Endothelial cell of umbilical vein (primary cell): Measurements from ENCODE around the gene ATP2C2.

Experiments used
- CTCF ChIP-seq, 2 donors: IDR thresholded peaks; 1 replicate in 1 of 2; 2 replicates in 1 of 2; pipeline ENCODE4 v1.5.1; 2011; ENCODE audit warnings: low read length in 2 of 2, mild to moderate bottlenecking in 2 of 2, moderate library complexity in 2 of 2, control low read depth in 1 of 2, inconsistent platforms in 1 of 2, low read depth in 1 of 2; ENCODE audit not compliant: insufficient read depth in 1 of 2; ENCODE audit errors: extremely low read depth in 1 of 2
- JUN ChIP-seq: IDR thresholded peaks from 2 replicates; pipeline ENCODE4 v1.6.1; 2011; ENCODE audit warnings: borderline replicate concordance, low read depth; ENCODE audit not compliant: insufficient read length, insufficient read depth
- MAX ChIP-seq: IDR thresholded peaks from 2 replicates; pipeline ENCODE4 v1.6.1; 2011; ENCODE audit not compliant: insufficient read depth, insufficient read length
- POLR2A ChIP-seq: IDR thresholded peaks from 2 replicates; pipeline ENCODE4 v1.6.1; 2012; ENCODE audit warnings: low read depth, mild to moderate bottlenecking, control low read depth, low read length
- POLR2AphosphoS5 ChIP-seq: IDR thresholded peaks from 2 replicates; pipeline ENCODE4 v1.6.1; 2012; ENCODE audit warnings: low read depth, mild to moderate bottlenecking, control low read depth, low read length, moderate library complexity; ENCODE audit not compliant: insufficient read depth

GRCh38 chr16:84386047-84386446, 17.7 kb downstream of the ATP2C2 start:
- TF ChIP-seq CTCF (IDR thresholded peaks at IDR 0.05; ENCODE audit: extremely low read depth in 1 of 2, insufficient read depth in 1 of 2, low read depth in 1 of 2, low read length in 2 of 2) (no peak), POLR2A (no peak), MAX (no peak), JUN (no peak), POLR2AphosphoS5 (no peak)
